Left lung (tissue), 10 donors: ENCODE results near the gene NLGN3. TPM values are rescaled to one million over a fixed set of nuclear protein-coding genes. Genes with fewer than 3 reads are reported as not detected.

ENCODE experiments used
- ATAC-seq: fragments of 200-7000 bp; cut with Tn5 transposase; one replicate; pipeline ENCODE4 v1.9.1; 2020; ENCODE audit warnings: moderate library complexity
- DNase-seq, 4 donors: peaks; one replicate each; pipeline ENCODE4 v3.0.0-alpha.2; 2013 to 2020
- H3K27ac ChIP-seq, 2 donors: fragments of 200-600 bp; sonication (generic) in 1 of 2; one replicate each; pipeline versions ENCODE4 v1.5.0 to v1.8.0; 2020 to 2021
- H3K27me3 ChIP-seq, 2 donors: fragments of 200-600 bp; sonication (generic) in 1 of 2; one replicate each; pipeline versions ENCODE4 v1.5.0 to v1.8.0; 2020 to 2021
- H3K36me3 ChIP-seq, 2 donors: fragments of 200-600 bp; sonication (generic) in 1 of 2; one replicate each; pipeline versions ENCODE4 v1.5.0 to v1.8.0; 2020 to 2021
- H3K4me1 ChIP-seq, 2 donors: fragments of 200-600 bp; one replicate each; pipeline ENCODE4 v1.8.0; 2021
- H3K4me3 ChIP-seq, 2 donors: fragments of 200-600 bp; sonication (generic) in 1 of 2; one replicate each; pipeline versions ENCODE4 v1.5.0 to v1.8.0; 2020 to 2021; ENCODE audit warnings: mild to moderate bottlenecking in 1 of 2
- H3K9me3 ChIP-seq, 2 donors: fragments of 200-600 bp; sonication (generic) in 1 of 2; one replicate each; pipeline versions ENCODE4 v1.5.0 to v1.8.0; 2020 to 2021
- intact Hi-C, 2 donors: fragments of 100-400 bp; cut with DNase I; formaldehyde crosslinking; loops; one replicate each; pipeline versions ENCODE4 v1.11.2 to v1.14.2; 2022
- polyA plus RNA-seq, 6 donors: library from polyadenylated mRNA; unstranded; fragments of 120-200 nt; gene quantifications; one replicate each; pipeline ENCODE4 v1.2.1, GENCODE V29; 2013; ENCODE audit not compliant: insufficient read length in 6 of 6
- total RNA-seq, 2 donors: library from RNA; stranded (reverse); fragmentation: NEBNext Ultra II Directional; extraction: Animal tissue kit (Norgen Biotek cat#: 25700); gene quantifications; one replicate each; pipeline ENCODE4 v1.2.1, GENCODE V29; 2021
- TF ChIP-seq, protein P1 (sequence below), 2 donors: fragments of 200-600 bp; sonication (generic) in 1 of 2; IDR thresholded peaks; one replicate each; pipeline versions ENCODE4 v1.5.0 to v1.8.0; 2021; ENCODE audit warnings: antibody characterized with exemption in 2 of 2
- donor health status: DM: no; HTN: yes; CAD: no.
- donor health status: DM: no; HTN: no; CAD: no.

The NLGN3 gene
- total and polyA plus RNA-seq, 8 donors: 1.0 to 8.4 (median 6.0) TPM

DNA sequence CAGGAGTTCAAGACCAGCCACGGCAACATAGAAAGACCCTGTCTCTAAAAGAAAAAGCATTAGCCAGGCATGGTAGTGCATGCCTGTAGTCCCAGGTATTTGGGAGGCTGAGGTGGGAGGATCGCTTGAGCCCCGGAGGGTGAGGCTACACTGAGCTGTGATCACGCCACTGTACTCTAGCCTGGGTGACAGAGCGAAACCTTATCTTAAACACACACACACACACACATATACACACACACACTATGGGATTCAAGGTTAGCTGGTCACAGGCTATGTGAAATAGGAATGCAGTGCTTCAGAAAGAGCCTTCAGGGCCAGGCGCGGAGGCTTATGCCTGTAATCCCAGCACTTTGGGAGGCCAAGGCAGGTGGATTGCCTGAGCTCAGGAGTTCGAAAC is 23.5 kb downstream of the NLGN3 start:
- ATAC-seq: no peak
- DNase-seq: no peak
- TF ChIP-seq, protein P1, sequence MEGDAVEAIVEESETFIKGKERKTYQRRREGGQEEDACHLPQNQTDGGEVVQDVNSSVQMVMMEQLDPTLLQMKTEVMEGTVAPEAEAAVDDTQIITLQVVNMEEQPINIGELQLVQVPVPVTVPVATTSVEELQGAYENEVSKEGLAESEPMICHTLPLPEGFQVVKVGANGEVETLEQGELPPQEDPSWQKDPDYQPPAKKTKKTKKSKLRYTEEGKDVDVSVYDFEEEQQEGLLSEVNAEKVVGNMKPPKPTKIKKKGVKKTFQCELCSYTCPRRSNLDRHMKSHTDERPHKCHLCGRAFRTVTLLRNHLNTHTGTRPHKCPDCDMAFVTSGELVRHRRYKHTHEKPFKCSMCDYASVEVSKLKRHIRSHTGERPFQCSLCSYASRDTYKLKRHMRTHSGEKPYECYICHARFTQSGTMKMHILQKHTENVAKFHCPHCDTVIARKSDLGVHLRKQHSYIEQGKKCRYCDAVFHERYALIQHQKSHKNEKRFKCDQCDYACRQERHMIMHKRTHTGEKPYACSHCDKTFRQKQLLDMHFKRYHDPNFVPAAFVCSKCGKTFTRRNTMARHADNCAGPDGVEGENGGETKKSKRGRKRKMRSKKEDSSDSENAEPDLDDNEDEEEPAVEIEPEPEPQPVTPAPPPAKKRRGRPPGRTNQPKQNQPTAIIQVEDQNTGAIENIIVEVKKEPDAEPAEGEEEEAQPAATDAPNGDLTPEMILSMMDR (IDR thresholded peaks at IDR 0.05): no peak
- intact Hi-C loops: no loop called here
- no peaks in the 10 kb centered on the region for H3K36me3 ChIP-seq
- H3K27me3 ChIP-seq: no peaks in the 10 kb centered on the region
- no peaks in the 10 kb centered on the region for H3K9me3 ChIP-seq
- H3K4me1 ChIP-seq: no peaks in the 10 kb centered on the region
- no peak overlapping the region for H3K27ac ChIP-seq
- no peak overlapping the region for H3K4me3 ChIP-seq

DNA sequence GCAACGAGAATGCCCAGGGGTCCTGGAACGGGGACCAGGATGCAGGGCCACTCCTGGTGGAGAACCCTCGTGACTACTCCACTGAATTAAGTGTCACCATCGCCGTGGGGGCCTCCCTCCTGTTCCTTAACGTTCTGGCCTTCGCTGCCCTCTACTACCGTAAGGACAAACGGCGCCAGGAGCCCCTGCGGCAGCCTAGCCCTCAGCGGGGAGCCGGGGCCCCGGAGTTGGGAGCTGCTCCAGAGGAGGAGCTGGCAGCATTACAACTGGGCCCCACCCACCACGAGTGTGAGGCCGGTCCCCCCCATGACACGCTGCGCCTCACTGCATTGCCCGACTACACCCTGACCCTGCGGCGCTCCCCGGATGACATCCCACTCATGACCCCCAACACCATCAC is 24.9 kb downstream of the NLGN3 start:
- Histone ChIP-seq H3K27ac (no peak overlapping the region), H3K4me1 (no peaks in the 10 kb centered on the region), H3K9me3 (no peaks in the 10 kb centered on the region), H3K4me3 (no peak overlapping the region), H3K27me3 (no peaks in the 10 kb centered on the region), H3K36me3 (no peaks in the 10 kb centered on the region)
- intact Hi-C loops: no loop called here
- DNase-seq (no peak), ATAC-seq (no peak)
- TF ChIP-seq, protein P1 (IDR thresholded peaks at IDR 0.05): no peak

DNA sequence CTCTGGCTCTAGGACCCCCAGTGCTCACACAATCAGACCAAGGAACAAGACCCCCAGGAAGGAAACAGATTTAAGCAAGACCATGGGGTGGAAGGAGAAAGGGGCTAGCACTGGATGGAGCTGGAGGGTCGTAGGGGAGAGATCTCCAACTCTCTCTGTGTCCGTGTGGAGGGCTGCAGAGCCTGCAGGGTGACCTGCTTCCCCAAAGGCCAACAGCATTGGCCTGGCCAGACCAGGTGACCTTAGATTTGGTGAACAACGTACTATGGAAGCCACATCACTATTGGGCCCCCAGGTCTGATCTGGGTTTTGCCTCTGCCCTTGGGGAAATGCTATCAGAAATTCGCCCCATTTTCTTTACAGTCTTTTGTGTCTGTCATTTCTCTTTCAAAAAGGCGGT is 26.0 kb downstream of the NLGN3 start:
- Histone ChIP-seq H3K27me3 (no peaks in the 10 kb centered on the region), H3K4me3 (no peak overlapping the region), H3K27ac (peak overlapping the region in 1 of 2 donors; percentile 58), H3K36me3 (no peaks in the 10 kb centered on the region), H3K9me3 (no peaks in the 10 kb centered on the region), H3K4me1 (no peaks in the 10 kb centered on the region)
- DNase-seq: no peak
- intact Hi-C loops: no loop called here
- no peak for ATAC-seq
- TF ChIP-seq, protein P1 (IDR thresholded peaks at IDR 0.05): no peak

DNA sequence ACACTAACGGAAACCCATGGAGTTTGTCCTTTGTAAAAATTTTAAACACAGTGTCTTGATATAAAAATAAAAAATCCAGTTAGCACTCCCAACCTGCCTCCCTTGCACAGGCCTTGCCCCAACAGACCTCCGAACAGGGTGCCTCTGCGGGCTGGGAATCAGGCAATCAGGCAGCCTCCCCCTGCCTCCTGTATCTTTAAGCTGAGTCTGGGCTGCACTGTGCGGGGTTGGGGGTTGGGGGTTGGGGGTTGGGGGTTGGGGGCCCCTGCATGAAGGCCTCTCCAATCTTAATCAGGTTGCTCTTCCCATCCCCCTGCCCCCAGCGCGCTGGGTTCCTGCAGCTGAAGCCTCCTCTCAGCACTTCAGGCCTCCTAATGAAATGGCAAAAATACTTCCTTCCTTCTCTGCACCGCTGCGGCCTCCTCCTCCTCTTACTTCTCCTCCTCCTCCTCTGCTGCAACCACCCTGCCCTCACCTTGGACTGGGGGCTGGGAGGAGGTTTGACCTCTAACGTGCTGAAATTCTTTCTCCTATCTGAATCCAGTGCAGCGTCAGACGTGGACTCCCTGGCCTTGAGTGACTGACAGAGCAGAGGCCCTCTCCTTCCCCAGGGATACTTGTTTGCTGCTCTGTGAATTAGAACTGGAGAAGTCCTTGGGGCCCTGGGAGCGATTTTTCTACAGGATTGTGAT is 26.6 kb downstream of the NLGN3 start:
- intact Hi-C loops: no loop called here
- Histone ChIP-seq H3K27me3 (no peaks in the 10 kb centered on the region), H3K27ac (peak overlapping the region in 1 of 2 donors; percentile 58), H3K36me3 (no peaks in the 10 kb centered on the region), H3K4me1 (no peaks in the 10 kb centered on the region), H3K9me3 (no peaks in the 10 kb centered on the region), H3K4me3 (no peak overlapping the region)
- DNase-seq: peak in 1 of 4 donors; percentile 81
- TF ChIP-seq, protein P1 (IDR thresholded peaks at IDR 0.05): no peak
- ATAC-seq: no peak

DNA sequence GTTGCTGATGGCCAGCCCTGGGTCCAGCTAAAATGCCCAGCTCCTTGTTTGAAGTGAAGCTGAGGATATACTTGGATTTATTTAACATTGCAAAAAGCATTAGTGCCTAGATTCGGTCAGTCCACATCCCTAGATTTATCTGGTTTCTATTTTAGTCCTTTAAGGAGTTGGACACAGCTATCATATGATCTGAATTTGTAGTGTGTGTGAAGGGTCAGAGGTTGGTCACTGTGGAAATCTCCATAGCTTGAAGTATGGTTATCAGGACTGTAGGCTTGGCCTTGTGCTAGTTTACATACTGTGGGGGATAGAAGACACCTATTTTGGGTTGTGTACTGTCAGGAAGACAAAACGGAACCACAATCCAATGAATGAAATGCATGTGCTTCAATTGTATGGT is 28.8 kb downstream of the NLGN3 start:
- Histone ChIP-seq H3K4me1 (no peaks in the 10 kb centered on the region), H3K9me3 (no peaks in the 10 kb centered on the region), H3K27ac (no peak overlapping the region), H3K36me3 (no peaks in the 10 kb centered on the region), H3K27me3 (no peaks in the 10 kb centered on the region), H3K4me3 (no peak overlapping the region)
- TF ChIP-seq, protein P1 (IDR thresholded peaks at IDR 0.05): no peak
- ATAC-seq (no peak), DNase-seq (no peak)
- intact Hi-C loops: no loop called here
